GM23248 (cell line): ENCODE data around the gene PC. TPM values are rescaled to one million over a fixed set of nuclear protein-coding genes. Genes with fewer than 3 reads are reported as not detected.

ENCODE experiments used
- DNase-seq: peaks from one replicate; pipeline ENCODE4 v3.0.0-alpha.2; 2015
- H2AFZ ChIP-seq: fragments of 200-600 bp; sonication (generic); 2 replicates; pipeline ENCODE4 v1.6.1; 2016; ENCODE audit warnings: antibody characterized with exemption
- H3F3A ChIP-seq: fragments of 200-600 bp; sonication (generic); 2 replicates; pipeline ENCODE4 v1.6.1; 2016; ENCODE audit warnings: mild to moderate bottlenecking, antibody characterized with exemption, mixed run types; ENCODE audit not compliant: insufficient read depth
- H3K27ac ChIP-seq: fragments of 200-600 bp; sonication (generic); 2 replicates; pipeline ENCODE4 v1.5.1; 2016; ENCODE audit warnings: mild to moderate bottlenecking
- H3K27me3 ChIP-seq: fragments of 200-600 bp; sonication (generic); replicated peaks from 2 replicates; pipeline ENCODE4 v1.6.1; 2016; ENCODE audit warnings: mild to moderate bottlenecking; ENCODE audit not compliant: insufficient read depth
- H3K36me3 ChIP-seq: fragments of 200-600 bp; sonication (generic); 2 replicates; pipeline ENCODE4 v1.6.1; 2016; ENCODE audit warnings: low read depth, mild to moderate bottlenecking
- H3K4me1 ChIP-seq: fragments of 200-600 bp; sonication (generic); 2 replicates; pipeline ENCODE4 v1.6.1; 2016; ENCODE audit warnings: mild to moderate bottlenecking; ENCODE audit not compliant: insufficient read depth
- H3K4me2 ChIP-seq: fragments of 200-600 bp; sonication (generic); one replicate; pipeline ENCODE4 v1.6.1; 2016; ENCODE audit warnings: mild to moderate bottlenecking; ENCODE audit not compliant: unreplicated experiment
- H3K4me3 ChIP-seq: fragments of 200-600 bp; sonication (generic); 2 replicates; pipeline ENCODE4 v1.5.1; 2016; ENCODE audit warnings: mild to moderate bottlenecking
- H3K79me2 ChIP-seq: fragments of 200-600 bp; sonication (generic); 2 replicates; pipeline ENCODE4 v1.6.1; 2016; ENCODE audit warnings: mild to moderate bottlenecking; ENCODE audit not compliant: insufficient read depth
- H3K9ac ChIP-seq: fragments of 200-600 bp; sonication (generic); 2 replicates; pipeline ENCODE4 v1.6.1; 2016; ENCODE audit warnings: mild to moderate bottlenecking
- H3K9me2 ChIP-seq: fragments of 200-600 bp; sonication (generic); 2 replicates; pipeline ENCODE4 v1.6.1; 2016; ENCODE audit warnings: mixed run types, mild to moderate bottlenecking, moderate library complexity; ENCODE audit not compliant: insufficient read depth
- H3K9me3 ChIP-seq: fragments of 200-600 bp; sonication (generic); one replicate; pipeline ENCODE4 v1.6.1; 2017; ENCODE audit warnings: low read depth
- H4K20me1 ChIP-seq: fragments of 200-600 bp; sonication (generic); 2 replicates; pipeline ENCODE4 v1.6.0; 2016; ENCODE audit not compliant: insufficient read depth
- EZH2 ChIP-seq: fragments of 200-600 bp; sonication (generic); IDR thresholded peaks from 2 replicates; pipeline ENCODE4 v1.6.1; 2018; ENCODE audit warnings: antibody characterized with exemption, mild to moderate bottlenecking; ENCODE audit not compliant: insufficient read depth, poor library complexity, severe bottlenecking
- EZH2phosphoT487 ChIP-seq: fragments of 200-600 bp; sonication (generic); IDR thresholded peaks from 2 replicates; pipeline ENCODE4 v1.6.1; 2018; ENCODE audit warnings: antibody characterized with exemption, moderate library complexity, mild to moderate bottlenecking, low read depth; ENCODE audit not compliant: insufficient read depth
- WGBS, 2 experiments: methylation state at CpG; one replicate each; pipeline ENCODE4 v1.1.6; 2015 to 2017; ENCODE audit warnings: low lambda C conversion rate in 2 of 2, low coverage in 1 of 2; ENCODE audit errors: missing lambda C conversion rate in 2 of 2; 5-methylcytosine and 5-hydroxymethylcytosine counted together
- in situ Hi-C: fragments of 300-500 bp; cut with MboI; formaldehyde crosslinking; loops from 2 replicates; pipeline ENCODE4 v1.15.0; 2020
- polyA plus RNA-seq: library from polyadenylated mRNA; unstranded; fragments of >200 nt; fragmentation: Nextera tagmentation; extraction: Ambion mirVana; gene quantifications from 2 replicates; pipeline ENCODE4 v1.2.1, GENCODE V29; 2016
- total RNA-seq: library from RNA; depleted of rRNA; stranded (reverse); fragments of >200 nt; shearing (Covaris generic); gene quantifications from 2 replicates; pipeline ENCODE4 v1.2.3, GENCODE V29; 2014

The PC gene
- total and polyA plus RNA-seq, 2 experiments from 2014 or later: 16.4 to 16.6 TPM

DNA sequence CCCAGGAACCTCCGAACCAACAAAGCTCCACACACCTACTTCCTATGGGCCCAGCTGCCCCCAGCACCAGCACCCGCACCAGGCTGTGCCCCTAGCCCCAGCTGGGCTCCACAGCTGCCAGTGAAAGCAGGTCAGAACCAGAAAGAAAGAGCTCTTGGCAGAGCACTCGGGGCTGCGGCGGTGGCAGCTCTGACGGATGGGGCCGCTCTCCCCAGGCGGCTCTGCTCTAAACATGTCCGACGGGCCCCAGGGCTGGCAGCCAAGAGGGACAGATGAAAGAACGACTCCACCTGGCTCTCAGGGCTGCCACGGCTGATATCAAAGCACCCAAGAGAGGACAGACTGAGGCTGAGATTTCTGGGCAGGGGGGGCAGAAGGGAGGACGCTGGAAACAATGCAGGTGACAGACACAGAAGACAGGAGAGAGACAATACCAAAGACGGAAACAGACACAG is 75.6 kb downstream of the PC start:
- Histone ChIP-seq H3F3A (no peaks in the 10 kb centered on the region; the same call in none of the 2 replicates), H3K36me3 (no peaks in the 10 kb centered on the region), H4K20me1 (no peaks in the 10 kb centered on the region), H3K9me2 (no peaks in the 10 kb centered on the region), H2AFZ (peak overlapping the region; percentile 44; the same call in 1 of the 2 replicates), H3K9me3 (no peaks in the 10 kb centered on the region), H3K4me2 (no peak overlapping the region), H3K79me2 (no peaks in the 10 kb centered on the region), H3K4me1 (peaks cover 19% of the 10 kb centered on the region), H3K4me3 (no peak overlapping the region), H3K9ac (no peak overlapping the region), H3K27ac (no peak overlapping the region), H3K27me3 (no peaks in the 10 kb centered on the region)
- in situ Hi-C loops: no loop called here
- DNase-seq: no peak
- WGBS, 2 experiments: 71 to 72% methylated on average over 14 of the region's 14 CpGs
- TF ChIP-seq EZH2phosphoT487 (no peak), EZH2 (no peak)

DNA sequence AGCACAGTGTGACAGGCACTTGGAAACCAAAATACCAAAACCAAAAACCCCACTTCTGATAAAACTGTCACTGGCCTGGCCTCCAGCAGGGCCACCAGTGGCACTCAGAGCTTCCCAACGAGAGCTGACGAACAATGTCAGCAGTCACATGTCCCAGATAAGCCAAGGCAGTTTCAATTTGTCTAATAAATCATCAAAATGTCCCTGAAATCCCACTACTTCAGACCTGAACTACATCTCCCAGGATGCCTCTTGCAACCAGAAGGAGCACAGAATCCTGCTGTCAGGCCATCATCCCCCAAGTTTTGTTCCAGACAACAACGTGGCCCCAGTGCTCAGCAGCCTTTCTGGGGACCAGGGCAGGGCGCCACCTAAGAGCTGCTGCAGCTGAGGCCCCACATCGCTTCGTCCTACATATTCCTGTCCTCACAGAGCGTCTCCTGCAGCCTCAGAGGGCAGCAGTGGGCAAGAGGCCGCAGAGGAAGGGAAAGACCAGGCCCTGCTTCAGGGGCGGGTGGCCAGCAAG is 76.2 kb downstream of the PC start:
- no peaks in the 10 kb centered on the region for H3K79me2 ChIP-seq
- no peaks in the 10 kb centered on the region for H3K27me3 ChIP-seq
- H3K27ac ChIP-seq: no peak overlapping the region
- H3F3A ChIP-seq: no peaks in the 10 kb centered on the region; the same call in none of the 2 replicates
- no peak overlapping the region for H3K4me2 ChIP-seq
- H3K9me3 ChIP-seq: no peaks in the 10 kb centered on the region
- no peak overlapping the region for H3K9ac ChIP-seq
- WGBS, 2 experiments: 84 to 88% methylated on average over 9 of the region's 9 CpGs
- no peak overlapping the region for H2AFZ ChIP-seq
- DNase-seq: no peak
- no peaks in the 10 kb centered on the region for H4K20me1 ChIP-seq
- H3K9me2 ChIP-seq: no peaks in the 10 kb centered on the region
- H3K4me1 ChIP-seq: peaks cover 19% of the 10 kb centered on the region
- TF ChIP-seq EZH2phosphoT487 (no peak), EZH2 (no peak)
- no peaks in the 10 kb centered on the region for H3K36me3 ChIP-seq
- no peak overlapping the region for H3K4me3 ChIP-seq
- in situ Hi-C loops: no loop called here

DNA sequence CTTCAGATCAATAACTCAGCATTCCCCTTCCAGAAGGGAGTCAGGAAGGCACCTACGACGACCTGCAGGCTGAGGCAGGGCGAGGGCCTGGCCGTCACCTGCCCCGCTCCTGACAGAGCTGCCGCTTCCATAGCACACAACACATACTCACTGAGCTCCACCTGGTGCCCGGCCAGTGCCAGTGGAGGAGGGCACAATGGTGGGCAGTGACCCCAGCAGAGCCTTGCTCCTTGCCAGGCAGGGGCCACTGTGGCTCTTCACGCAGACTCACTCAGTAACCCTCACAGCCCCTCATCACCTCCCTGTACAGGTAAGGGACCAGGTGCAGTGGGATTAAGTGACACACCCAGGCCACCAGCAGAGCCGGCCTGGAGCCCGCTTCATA is 76.7 kb downstream of the PC start:
- Histone ChIP-seq H3K4me2 (no peak overlapping the region), H2AFZ (no peak overlapping the region), H3K27me3 (no peaks in the 10 kb centered on the region), H3K4me3 (no peak overlapping the region), H3K36me3 (no peaks in the 10 kb centered on the region), H3K27ac (no peak overlapping the region), H3K9me2 (no peaks in the 10 kb centered on the region), H3K9ac (no peak overlapping the region), H4K20me1 (no peaks in the 10 kb centered on the region), H3K9me3 (no peaks in the 10 kb centered on the region), H3K79me2 (no peaks in the 10 kb centered on the region), H3K4me1 (peaks cover 18% of the 10 kb centered on the region), H3F3A (no peaks in the 10 kb centered on the region; the same call in none of the 2 replicates)
- no peak for DNase-seq
- in situ Hi-C loops: no loop called here
- TF ChIP-seq EZH2: no peak
- TF ChIP-seq EZH2phosphoT487: no peak
- WGBS, 2 experiments: 93 to 97% methylated on average over 10 of the region's 10 CpGs

DNA sequence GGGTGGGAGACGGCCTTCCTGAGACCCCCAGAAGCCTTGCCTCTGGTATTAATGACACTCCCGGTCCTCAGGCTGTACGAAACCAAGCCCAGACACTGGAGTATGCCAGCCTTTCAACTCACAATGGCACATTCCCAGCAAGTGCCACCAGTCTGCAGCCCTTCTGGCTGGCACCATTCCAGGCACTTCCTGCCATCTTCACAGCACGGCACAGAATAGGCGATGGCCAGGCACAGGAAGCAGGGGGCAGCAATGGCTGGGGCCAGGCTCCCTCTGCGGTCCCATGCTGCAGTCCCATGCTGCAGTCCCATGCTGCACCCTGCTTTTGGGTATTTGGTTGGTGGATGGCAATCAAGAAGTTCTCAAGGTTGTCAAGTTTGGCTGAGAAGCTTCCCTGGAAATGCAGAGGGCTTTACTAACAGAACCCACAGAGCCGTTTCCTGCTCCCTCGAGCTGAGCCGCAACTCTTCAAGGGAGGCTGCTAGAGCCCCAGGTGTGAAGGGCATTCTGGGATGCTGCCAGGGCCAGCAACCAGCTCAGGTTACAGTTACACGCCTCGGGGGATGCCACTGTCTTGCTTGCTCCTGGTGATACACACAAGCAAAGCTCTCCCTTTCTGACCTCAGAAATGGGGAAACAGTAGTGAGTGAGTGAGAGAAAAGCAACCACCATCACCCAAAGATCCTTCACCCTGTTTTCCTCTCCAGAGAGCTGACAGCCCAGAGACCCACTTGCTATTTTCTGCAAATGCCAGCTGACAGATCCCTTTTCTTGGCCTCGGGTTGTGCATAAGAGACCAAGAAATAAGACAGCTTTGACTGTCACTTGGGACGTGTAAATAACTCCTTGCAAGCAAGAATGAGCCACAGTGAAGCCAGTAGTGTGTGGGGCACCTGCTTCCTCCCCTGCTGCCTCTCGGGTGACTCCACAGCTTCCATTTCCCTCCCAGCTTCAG is 77.4 kb downstream of the PC start:
- H3K4me1 ChIP-seq: peaks cover 15% of the 10 kb centered on the region
- no peaks in the 10 kb centered on the region for H4K20me1 ChIP-seq
- WGBS, 2 experiments: 87 to 91% methylated on average over 14 of the region's 14 CpGs
- no peak overlapping the region for H3K9ac ChIP-seq
- no peaks in the 10 kb centered on the region; the same call in none of the 2 replicates for H3F3A ChIP-seq
- no peak for DNase-seq
- H2AFZ ChIP-seq: no peak overlapping the region
- H3K27me3 ChIP-seq: no peaks in the 10 kb centered on the region
- no peak for TF ChIP-seq EZH2phosphoT487
- no peak for TF ChIP-seq EZH2
- no peaks in the 10 kb centered on the region for H3K9me2 ChIP-seq
- H3K4me2 ChIP-seq: no peak overlapping the region
- no peak overlapping the region for H3K4me3 ChIP-seq
- no peaks in the 10 kb centered on the region for H3K36me3 ChIP-seq
- H3K27ac ChIP-seq: no peak overlapping the region
- no peaks in the 10 kb centered on the region for H3K79me2 ChIP-seq
- no peaks in the 10 kb centered on the region for H3K9me3 ChIP-seq
- in situ Hi-C loops: no loop called here
